HG02798 (cell line): ENCODE results near the gene SP8.
"Not testable (repeated sequence)": the region's sequence is repeated elsewhere in the genome, so short reads cannot be mapped to it uniquely, and the experiment has no call there.

Experiments
- ATAC-seq: cut with Tn5 transposase; IDR thresholded peaks from one replicate; pipeline ENCODE4 v1.9.1; 2021; ENCODE audit warnings: mild to moderate bottlenecking; ENCODE audit not compliant: unreplicated experiment, poor library complexity

The SP8 gene

GRCh38 chr7:20786779-20787659 is at the start of gene SP8:
Gene SP8 (minus strand): TSS chr7:20786886. CDS start chr7:20786798, 88 bp downstream.
- ATAC-seq: peak; percentile 63

DNA sequence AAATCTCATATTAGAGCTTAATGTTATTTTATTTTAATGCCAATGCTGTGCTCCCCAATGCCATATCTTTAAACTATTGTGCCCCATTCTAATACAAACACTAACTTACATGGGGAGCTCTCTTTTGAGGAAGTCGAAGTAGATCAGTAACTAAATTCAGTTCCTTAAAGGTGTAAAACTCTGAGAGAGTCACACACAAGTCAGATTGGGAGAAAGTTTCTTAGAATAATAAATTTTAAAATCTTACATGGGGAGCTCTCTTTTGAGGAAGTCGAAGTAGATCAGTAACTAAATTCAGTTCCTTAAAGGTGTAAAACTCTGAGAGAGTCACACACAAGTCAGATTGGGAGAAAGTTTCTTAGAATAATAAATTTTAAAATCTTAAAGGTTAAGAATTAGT is 49.7 kb upstream of the SP8 start:
- ATAC-seq: peak; percentile 67

DNA sequence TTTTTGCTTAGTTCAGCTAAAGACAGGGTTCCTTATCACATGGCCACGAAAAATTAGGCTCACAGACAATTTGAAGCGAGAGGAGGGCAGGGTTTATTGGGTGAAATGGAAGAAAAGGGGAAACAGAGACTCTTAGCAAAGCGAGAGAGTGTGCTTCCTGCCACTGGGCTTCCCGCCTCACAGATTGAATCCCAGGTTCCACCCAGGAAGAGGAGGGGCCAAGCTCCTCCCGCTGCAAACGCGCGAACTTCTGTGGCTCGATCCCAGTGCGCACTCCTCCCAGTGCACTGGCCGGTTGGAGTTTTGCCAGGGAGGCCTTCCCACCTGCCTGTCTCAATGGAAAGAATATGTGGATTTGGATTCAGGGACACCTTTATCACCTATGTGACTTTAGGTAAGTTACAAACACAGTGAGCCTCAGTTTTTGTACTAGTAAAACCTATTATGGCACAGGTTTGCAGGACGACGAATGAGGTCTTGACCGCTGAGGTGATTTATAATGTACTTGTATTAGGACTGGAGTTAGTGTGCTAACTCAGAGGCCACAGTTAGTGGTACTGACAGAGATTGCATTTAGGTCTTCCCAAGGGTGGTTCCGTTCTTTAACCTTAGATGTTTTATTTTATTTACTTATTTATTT is 48.5 kb upstream of the SP8 start:
- ATAC-seq: no peak

- no peak for ATAC-seq
Measured at GRCh38 chr7:20834656-20835055, 48.0 kb upstream of the SP8 start.

DNA sequence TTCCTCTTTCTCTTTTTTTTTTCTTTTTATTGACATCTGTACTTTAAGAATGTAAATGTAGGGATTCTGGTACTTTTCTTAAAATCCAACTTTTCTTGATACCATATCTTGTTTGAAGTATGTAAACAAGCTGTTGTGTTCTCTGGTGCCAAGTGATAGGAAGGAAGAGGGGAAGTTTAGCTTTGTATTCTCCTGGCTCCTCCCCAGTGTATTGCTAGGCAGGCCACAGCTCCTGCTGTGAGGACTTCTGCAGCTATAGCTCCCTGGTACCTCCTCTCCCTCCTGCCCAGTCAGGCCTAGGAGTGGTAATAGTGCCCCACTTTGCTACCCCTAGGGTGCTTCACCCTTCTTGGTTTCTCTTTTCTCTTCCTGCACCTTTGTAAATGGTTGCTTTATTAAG is 45.3 kb upstream of the SP8 start:
- ATAC-seq: no peak

- no peak for ATAC-seq
Measured at GRCh38 chr7:20831451-20831850, 44.8 kb upstream of the SP8 start.

DNA sequence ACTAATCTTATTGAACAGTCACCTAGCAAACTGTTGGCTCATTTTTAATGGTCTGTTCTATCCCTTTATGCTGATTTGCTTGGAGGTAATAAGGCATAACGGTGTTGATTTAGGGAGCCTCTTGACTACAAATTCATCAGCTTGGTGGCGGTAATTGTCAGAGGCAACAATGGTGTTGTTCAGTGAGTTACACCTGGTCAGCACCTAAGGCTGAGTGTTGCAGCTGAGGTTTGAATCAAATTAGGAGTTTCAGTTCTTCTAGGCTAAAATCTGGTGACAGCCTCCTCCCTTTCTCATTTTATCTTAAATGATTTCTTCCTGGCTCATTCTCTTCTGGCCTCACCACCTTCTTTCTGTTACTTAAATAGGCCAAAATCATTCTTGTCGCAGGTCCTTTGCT is 42.3 kb upstream of the SP8 start:
- peak; percentile 52 for ATAC-seq

- ATAC-seq: no peak
Measured at GRCh38 chr7:20827172-20827571, 40.5 kb upstream of the SP8 start.

GRCh38 chr7:20826243-20826642 is 39.6 kb upstream of the SP8 start:
- no peak for ATAC-seq

GRCh38 chr7:20825555-20825954 is 38.9 kb upstream of the SP8 start:
- no peak for ATAC-seq

GRCh38 chr7:20821390-20821789 is 34.7 kb upstream of the SP8 start:
- not testable (repeated sequence) for ATAC-seq

- no peak for ATAC-seq
Measured at GRCh38 chr7:20816372-20816959, 29.8 kb upstream of the SP8 start.

- ATAC-seq: no peak
Measured at GRCh38 chr7:20804345-20804744, 17.7 kb upstream of the SP8 start.

DNA sequence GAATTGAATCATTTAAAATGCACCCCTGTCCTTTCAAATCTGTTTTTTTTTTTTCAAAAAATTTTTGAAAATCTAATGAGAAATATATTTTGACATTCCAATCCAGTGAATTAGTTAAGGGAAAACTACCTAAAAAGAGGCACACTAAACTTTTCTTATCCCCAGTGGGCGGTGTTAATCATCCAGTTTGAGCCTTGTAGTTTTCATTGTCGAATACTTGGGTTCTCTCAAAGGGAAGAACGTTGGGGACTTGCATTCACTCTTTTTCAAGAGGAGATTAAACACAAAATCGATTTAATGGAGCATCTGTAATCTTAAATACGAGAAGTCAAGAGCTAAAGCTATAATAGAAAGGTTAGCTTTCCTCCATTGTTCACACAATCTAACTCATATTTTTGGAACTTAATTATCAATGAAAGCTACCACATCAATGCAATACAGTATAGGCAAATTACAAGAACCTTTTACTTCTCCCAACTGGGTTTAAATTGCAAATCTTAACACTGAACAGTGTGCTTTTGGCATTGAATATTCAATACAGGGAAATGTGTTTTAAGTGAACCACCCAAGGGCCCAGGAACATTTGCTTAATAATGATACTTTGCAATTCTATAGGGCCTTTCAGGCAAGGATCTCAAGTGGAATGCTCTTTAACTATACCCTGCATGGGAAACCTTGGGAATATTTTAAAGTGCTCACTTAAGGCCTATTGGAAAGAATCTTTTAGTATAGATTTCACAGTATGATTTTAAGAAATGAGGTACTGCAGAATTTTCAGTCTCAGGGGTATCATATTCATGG is 13.1 kb upstream of the SP8 start:
- no peak for ATAC-seq

DNA sequence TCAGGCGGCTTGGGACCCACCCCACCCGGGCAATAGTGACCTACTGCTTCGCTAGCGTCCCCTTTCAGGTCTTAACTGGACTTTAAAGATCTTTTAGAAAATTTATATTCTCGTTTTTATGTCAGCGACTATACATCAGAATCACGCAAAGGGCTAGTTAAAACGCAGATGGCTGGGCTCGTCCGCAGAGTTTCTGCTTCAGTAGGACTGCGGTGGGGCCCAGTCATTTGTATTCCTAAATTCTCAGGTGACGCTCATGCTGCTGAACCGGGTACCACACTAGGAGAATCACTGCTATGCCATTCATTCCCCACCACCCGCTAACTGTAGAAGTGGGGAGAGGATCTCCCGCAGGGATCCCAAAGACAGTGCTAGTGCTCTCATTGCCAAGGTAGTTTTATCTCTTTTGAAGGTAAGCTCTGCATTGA is 12.0 kb upstream of the SP8 start:
- no peak for ATAC-seq

GRCh38 chr7:20798081-20798693 is 11.5 kb upstream of the SP8 start:
- peak; percentile 89 for ATAC-seq

GRCh38 chr7:20797462-20798080 is 10.9 kb upstream of the SP8 start:
- peak; percentile 64 for ATAC-seq

DNA sequence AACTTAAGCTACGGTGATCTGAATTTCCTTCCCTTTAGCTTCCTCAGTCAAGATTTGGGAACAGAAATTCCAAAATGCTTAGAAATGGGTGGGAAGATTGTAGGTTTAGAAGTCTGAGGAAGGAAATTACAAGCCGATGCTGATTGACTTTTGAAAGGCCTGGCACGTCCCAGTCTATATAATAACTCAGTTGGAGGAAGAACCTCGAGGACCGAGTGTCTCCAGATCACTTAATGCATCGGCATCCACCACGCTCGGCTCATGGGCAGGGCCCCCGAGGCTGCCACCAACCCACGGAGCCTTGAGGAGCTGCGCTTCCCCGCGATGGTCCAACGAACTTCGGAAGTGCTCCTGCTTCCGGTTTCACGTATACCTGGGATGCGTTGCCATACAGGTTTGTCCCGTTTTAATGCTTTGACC is 10.4 kb upstream of the SP8 start:
- no peak for ATAC-seq

DNA sequence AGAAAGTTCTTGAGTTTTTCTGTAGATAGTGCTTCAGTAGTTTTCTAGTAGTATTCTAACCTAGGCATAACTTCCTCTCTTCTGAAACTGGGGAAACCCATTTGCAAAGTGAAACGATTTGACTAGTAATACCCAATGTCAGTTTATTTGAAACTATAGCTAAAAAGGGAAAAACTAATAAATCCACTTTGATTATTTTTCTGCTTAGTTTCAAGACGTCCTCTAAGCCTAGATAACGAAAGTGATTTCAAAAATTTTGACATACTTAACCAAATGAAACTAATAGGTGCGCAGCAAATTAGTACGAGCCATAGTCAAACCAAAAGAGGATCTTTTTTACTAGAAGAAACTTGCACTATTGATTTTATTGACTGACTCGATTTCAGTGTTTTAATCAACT is 9.8 kb upstream of the SP8 start:
- ATAC-seq: peak; percentile 17

- no peak for ATAC-seq
Measured at GRCh38 chr7:20795881-20796280, 9.2 kb upstream of the SP8 start.
